Nephron progenitor cell (in vitro differentiated cells): Measurements from ENCODE around the gene IFITM1.
"Not testable (repeated sequence)": the region's sequence is repeated elsewhere in the genome, so short reads cannot be mapped to it uniquely, and the experiment has no call there.

Source experiments
- DNase-seq: peaks from one replicate; pipeline ENCODE4 v3.0.0; 2021
- H3K27ac Mint-ChIP-seq: 2 replicates; pipeline ENCODE4 v1.8.0; 2021; ENCODE audit warnings: mild to moderate bottlenecking, moderate library complexity, mixed read lengths
- H3K27me3 Mint-ChIP-seq: 2 replicates; pipeline ENCODE4 v1.8.0; 2021; ENCODE audit warnings: mild to moderate bottlenecking, low read depth, mixed read lengths; ENCODE audit not compliant: poor library complexity
- H3K36me3 Mint-ChIP-seq: 2 replicates; pipeline ENCODE4 v1.8.0; 2021; ENCODE audit warnings: low read depth, mixed read lengths
- H3K4me1 Mint-ChIP-seq: 2 replicates; pipeline ENCODE4 v1.8.0; 2021; ENCODE audit warnings: mixed read lengths
- H3K4me3 Mint-ChIP-seq: 2 replicates; pipeline ENCODE4 v1.8.0; 2021; ENCODE audit warnings: mild to moderate bottlenecking, moderate library complexity, mixed read lengths
- H3K9me3 Mint-ChIP-seq: 2 replicates; pipeline ENCODE4 v1.8.0; 2021; ENCODE audit warnings: mild to moderate bottlenecking, moderate library complexity, mixed read lengths
- CTCF ChIP-seq: fragments of 200-600 bp; sonication (generic); IDR thresholded peaks from 2 replicates; pipeline ENCODE4 v1.5.0; 2021; ENCODE audit warnings: antibody characterized with exemption

The IFITM1 gene

GRCh38 chr11:340539-341512, 27.0 kb downstream of the IFITM1 start:
- no peak for DNase-seq
- H3K27me3 Mint-ChIP-seq: peaks cover 3% of the 10 kb centered on the region
- no peaks in the 10 kb centered on the region for H3K36me3 Mint-ChIP-seq
- H3K4me1 Mint-ChIP-seq: peaks cover 38% of the 10 kb centered on the region
- no peak for TF ChIP-seq CTCF
- H3K27ac Mint-ChIP-seq: peak overlapping the region; percentile 90
- peak overlapping the region; percentile 26 for H3K4me3 Mint-ChIP-seq
- peaks cover 20% of the 10 kb centered on the region for H3K9me3 Mint-ChIP-seq

DNA sequence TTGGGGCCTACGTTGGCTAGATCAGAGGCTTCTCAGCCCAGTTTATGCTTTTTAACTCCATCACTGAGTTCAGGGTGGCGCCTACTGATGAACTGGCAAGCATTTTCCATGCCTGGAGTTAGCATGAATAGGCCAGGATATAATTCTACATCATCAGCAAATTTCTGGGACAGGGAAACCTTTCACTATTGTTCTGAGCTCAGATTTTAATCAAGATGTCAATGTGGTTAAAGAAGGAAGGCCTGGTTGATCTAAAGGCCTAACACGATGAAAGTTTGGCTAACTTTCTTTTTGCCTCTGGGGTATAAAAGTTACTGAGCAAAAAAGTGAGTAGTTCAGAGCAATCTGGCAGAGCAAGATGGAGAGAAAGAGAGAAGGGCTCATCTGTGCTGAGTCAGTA, 28.5 kb downstream of the IFITM1 start:
- Mint-ChIP-seq H3K27ac (no peak overlapping the region), H3K4me3 (no peak overlapping the region), H3K27me3 (peaks cover 3% of the 10 kb centered on the region), H3K36me3 (no peaks in the 10 kb centered on the region), H3K4me1 (peaks cover 25% of the 10 kb centered on the region), H3K9me3 (peaks cover 20% of the 10 kb centered on the region)
- no peak for TF ChIP-seq CTCF
- no peak for DNase-seq

DNA sequence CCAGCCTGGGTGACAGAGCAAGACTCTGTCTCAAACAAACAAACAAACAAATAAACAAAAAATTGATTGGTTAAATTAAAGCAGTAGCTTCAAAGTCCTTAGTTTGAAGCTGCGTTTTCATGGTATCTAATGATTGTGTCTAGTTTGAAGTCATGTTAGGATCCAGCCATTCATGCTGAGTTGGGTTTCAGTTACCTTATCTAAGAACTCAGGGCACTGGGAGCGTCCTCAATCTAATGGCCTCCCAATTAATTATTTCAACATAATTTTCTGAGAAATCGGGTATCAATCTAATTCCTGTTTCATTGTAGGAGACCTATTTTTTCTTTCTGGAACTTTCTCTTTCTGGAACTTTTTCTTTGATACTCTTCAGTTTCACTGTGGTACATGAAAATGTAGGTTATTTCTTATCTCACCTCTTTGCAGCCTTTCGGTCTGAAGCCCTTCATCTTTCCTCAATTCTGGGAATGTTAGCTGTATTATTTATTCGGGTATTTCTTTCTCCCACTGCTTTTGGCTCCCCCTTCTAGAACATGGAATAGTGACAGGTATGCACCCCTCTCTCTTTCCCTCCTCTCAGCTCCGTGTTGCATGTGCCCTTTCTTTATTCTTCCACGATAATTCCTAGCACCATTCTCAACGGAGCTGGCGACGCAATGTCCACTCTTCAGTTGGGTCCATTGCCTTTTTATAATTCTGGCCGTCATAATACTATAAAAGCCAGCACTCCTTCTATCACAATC, 31.2 kb downstream of the IFITM1 start:
- peaks cover 3% of the 10 kb centered on the region for H3K27me3 Mint-ChIP-seq
- H3K9me3 Mint-ChIP-seq: peaks cover 17% of the 10 kb centered on the region
- H3K27ac Mint-ChIP-seq: no peak overlapping the region
- H3K4me1 Mint-ChIP-seq: peaks cover 35% of the 10 kb centered on the region
- no peak for DNase-seq
- H3K4me3 Mint-ChIP-seq: no peak overlapping the region
- H3K36me3 Mint-ChIP-seq: no peaks in the 10 kb centered on the region
- TF ChIP-seq CTCF: no peak

DNA sequence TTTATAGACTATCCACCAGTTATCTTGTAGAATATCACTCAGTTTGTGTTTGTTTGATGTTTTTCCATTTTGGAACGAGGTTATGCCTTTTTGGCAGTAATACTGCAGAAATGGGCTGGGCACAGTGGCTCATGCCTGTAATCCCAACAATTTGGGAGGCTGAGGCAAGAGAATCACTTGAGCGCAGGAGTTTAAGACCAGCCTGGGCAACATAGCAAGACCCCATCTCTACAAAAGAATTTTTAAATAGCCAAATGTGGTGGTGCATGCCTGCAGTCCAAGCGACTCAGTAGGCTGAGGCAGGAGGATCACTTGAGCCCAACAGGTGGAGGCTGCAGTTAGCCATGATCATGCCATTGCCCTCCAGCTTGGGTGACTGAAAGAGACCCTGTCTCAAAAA, 32.7 kb downstream of the IFITM1 start:
- Mint-ChIP-seq H3K27me3 (peaks cover 9% of the 10 kb centered on the region), H3K4me3 (no peak overlapping the region), H3K36me3 (no peaks in the 10 kb centered on the region), H3K9me3 (peaks cover 13% of the 10 kb centered on the region), H3K27ac (no peak overlapping the region), H3K4me1 (peaks cover 36% of the 10 kb centered on the region)
- no peak for TF ChIP-seq CTCF
- no peak for DNase-seq

DNA sequence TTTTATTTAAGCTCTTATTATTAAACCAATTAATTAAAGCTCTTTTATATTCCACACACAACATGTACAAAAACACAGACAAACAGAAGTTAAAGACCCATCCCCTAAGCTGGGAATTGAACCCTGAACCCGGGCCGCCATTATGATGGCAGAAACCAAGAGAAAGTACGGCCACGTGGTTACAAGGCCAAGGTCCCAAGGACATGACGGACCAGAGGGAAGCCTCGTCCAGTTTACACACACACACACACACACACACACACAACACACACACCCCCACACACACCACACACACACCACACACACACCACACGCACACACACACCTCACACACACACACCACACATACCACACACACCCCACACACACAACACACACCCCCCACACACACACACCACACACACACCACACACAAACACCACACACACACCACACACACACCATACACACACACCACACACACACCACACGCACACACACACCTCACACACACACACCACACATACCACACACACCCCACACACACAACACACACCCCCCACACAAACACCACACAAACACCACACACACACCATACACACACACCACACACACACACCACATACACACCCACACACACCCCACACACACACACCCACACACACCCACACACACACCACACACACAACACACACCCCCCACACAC, 35.6 kb downstream of the IFITM1 start:
- DNase-seq, H3K9me3 Mint-ChIP-seq, H3K36me3 Mint-ChIP-seq, H3K4me3 Mint-ChIP-seq, H3K27ac Mint-ChIP-seq: not testable (repeated sequence)
- peaks cover 51% of the 10 kb centered on the region for H3K4me1 Mint-ChIP-seq
- peaks cover 11% of the 10 kb centered on the region for H3K27me3 Mint-ChIP-seq

GRCh38 chr11:350033-350722, 36.3 kb downstream of the IFITM1 start:
- H3K4me1 Mint-ChIP-seq: peaks cover 56% of the 10 kb centered on the region
- peaks cover 11% of the 10 kb centered on the region for H3K27me3 Mint-ChIP-seq
- H3K36me3 Mint-ChIP-seq, H3K9me3 Mint-ChIP-seq, DNase-seq: not testable (repeated sequence)
- H3K4me3 Mint-ChIP-seq: peak overlapping the region; percentile 18
- peak overlapping the region; percentile 84 for H3K27ac Mint-ChIP-seq
